Measurements from ENCODE around the gene IP6K1. TPM values are rescaled to one million over a fixed set of nuclear protein-coding genes. Genes with fewer than 3 reads are reported as not detected.

IP6K1 gene
- total RNA-seq, 2 experiments from 2014 or later: 27.4 to 30.9 TPM

DNA sequence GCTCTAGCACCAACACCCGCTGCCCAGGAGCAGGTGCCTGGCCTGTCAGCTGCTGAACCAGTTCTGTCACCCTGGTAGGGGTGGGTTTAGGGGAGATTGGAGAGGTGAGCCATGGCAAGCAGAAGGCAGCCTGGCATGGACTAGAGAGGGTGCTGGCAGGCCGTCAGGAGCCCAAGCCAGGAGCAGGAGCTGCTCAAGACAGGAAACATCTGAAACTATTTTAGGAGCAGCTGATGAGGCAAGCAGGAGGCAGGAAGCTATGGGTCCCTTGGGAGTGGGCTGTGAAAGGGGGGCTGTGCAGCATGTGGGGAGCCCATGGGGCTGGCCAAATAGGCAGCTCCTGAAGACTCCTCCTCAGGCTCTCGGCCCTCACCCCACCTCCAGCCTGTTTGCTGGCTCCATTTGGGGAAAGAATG, 19.0 kb upstream of the IP6K1 start:
- H3K4me1 ChIP-seq (ENCODE audit: insufficient read depth, low read length, poor library complexity, severe bottlenecking): peaks cover 59% of the 10 kb centered on the region

DNA sequence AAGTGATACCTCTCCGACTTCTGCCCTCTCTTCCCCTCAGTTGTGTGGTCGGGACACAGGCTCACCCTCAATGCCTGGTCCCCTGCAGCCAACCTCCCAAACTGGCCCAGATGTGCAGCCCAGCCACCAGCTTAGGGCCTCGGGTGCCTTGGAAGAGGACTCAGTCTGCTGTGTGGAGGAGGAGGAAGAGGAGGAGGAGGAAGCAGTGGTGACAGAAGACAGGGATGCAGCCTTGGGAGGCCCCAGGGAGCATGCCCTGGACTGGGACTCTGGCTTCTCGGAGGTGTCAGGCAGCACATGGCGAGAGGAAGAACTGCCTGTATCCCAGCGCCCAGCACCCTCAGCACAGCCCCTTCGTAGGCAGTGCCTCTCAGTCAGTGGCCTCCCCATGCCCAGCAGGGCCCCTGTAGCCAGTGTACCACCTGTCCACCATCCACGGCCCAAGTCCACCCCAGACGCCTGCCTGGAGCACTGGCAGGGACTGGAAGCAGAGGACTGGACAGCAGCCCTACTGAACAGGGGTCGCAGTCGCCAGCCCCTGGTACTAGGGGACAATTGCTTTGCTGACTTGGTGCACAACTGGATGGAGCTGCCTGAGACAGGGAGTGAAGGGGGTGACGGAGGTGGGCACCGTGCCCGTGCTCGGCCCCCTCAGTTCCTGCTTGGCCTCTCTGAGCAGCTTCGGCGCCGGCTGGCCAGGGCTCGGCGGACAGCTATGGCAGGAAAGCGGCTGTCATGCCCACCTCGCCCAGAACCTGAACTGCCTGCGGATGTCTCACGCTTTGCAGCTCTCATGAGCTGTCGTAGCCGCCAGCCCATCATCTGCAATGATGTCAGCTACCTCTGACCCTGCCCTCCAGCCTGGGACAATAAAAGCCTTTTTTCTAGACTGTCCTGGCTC, 18.0 kb upstream of the IP6K1 start:
- TF ChIP-seq, protein P1, sequence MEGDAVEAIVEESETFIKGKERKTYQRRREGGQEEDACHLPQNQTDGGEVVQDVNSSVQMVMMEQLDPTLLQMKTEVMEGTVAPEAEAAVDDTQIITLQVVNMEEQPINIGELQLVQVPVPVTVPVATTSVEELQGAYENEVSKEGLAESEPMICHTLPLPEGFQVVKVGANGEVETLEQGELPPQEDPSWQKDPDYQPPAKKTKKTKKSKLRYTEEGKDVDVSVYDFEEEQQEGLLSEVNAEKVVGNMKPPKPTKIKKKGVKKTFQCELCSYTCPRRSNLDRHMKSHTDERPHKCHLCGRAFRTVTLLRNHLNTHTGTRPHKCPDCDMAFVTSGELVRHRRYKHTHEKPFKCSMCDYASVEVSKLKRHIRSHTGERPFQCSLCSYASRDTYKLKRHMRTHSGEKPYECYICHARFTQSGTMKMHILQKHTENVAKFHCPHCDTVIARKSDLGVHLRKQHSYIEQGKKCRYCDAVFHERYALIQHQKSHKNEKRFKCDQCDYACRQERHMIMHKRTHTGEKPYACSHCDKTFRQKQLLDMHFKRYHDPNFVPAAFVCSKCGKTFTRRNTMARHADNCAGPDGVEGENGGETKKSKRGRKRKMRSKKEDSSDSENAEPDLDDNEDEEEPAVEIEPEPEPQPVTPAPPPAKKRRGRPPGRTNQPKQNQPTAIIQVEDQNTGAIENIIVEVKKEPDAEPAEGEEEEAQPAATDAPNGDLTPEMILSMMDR (conservative IDR thresholded peaks at IDR 0.05; ENCODE audit: low read length): 0 out of 2 replicates have a peak, but pooled peaks have one; percentile 2
- no peak for TF ChIP-seq EZH2phosphoT487 (IDR thresholded peaks at IDR 0.05; ENCODE audit: borderline replicate concordance, low read depth, low read length)
- Histone ChIP-seq H2AFZ (ENCODE audit: low read length) (no peak overlapping the region; the same call in 1 of the 2 replicates), H3K27ac (ENCODE audit: low read depth, low read length, poor library complexity, severe bottlenecking) (peak overlapping the region; percentile 96), H4K20me1 (ENCODE audit: insufficient read depth, low read length) (no peaks in the 10 kb centered on the region), H3K4me3 (ENCODE audit: low read depth, low read length, poor library complexity, severe bottlenecking) (peak overlapping the region; percentile 82), H3K4me2 (ENCODE audit: low read length) (peak overlapping the region; percentile 96), H3K4me1 (ENCODE audit: insufficient read depth, low read length, poor library complexity, severe bottlenecking) (peaks cover 59% of the 10 kb centered on the region), H3K36me3 (ENCODE audit: insufficient read depth, low read length) (no peaks in the 10 kb centered on the region), H3K9me2 (ENCODE audit: insufficient read depth, low read length) (no peaks in the 10 kb centered on the region), H3K79me2 (ENCODE audit: insufficient read depth, low read depth, low read length) (no peaks in the 10 kb centered on the region; the same call in 1 of the 2 replicates), H3K9me3 (ENCODE audit: low read length) (no peaks in the 10 kb centered on the region)
- intact Hi-C loops (cut with micrococcal nuclease; ENCODE audit: unreplicated experiment): loop anchor here (1.0 to 10.0 kb wide), 3 partner anchors 80 to 782 kb away; partner anchors contain the start of gene NDUFAF3
- ChIA-PET CTCF (ENCODE audit: unreplicated experiment) (interaction anchor here (0.5 to 4.5 kb wide), 7 partner anchors 13 to 51 kb away, joined by 3 to 29 read pairs (median 3); no protein-coding TSS in a partner anchor), POLR2A (interaction anchor here (0.6 to 2.0 kb wide), 7 partner anchors 9 to 433 kb away, joined by 3 to 15 read pairs (median 6); partner anchors contain the start of genes TRAIP and UBA7)
- no TSS peak for BruUV-seq (replicated peaks)
- DNase-seq (ENCODE audit: low spot score): no peak

More for the DNA sequence above, 19.0 kb upstream of the IP6K1 start:
- Histone ChIP-seq H3K4me3 (ENCODE audit: low read depth, low read length, poor library complexity, severe bottlenecking) (peak overlapping the region; percentile 82), H2AFZ (ENCODE audit: low read length) (peak overlapping the region; percentile 11; the same call in 1 of the 2 replicates), H3K27ac (ENCODE audit: low read depth, low read length, poor library complexity, severe bottlenecking) (peak overlapping the region; percentile 96), H3K9me3 (ENCODE audit: low read length) (no peaks in the 10 kb centered on the region), H4K20me1 (ENCODE audit: insufficient read depth, low read length) (no peaks in the 10 kb centered on the region), H3K9me2 (ENCODE audit: insufficient read depth, low read length) (no peaks in the 10 kb centered on the region), H3K36me3 (ENCODE audit: insufficient read depth, low read length) (no peaks in the 10 kb centered on the region), H3K79me2 (ENCODE audit: insufficient read depth, low read depth, low read length) (no peaks in the 10 kb centered on the region; the same call in 1 of the 2 replicates), H3K4me2 (ENCODE audit: low read length) (peak overlapping the region; percentile 96)
- peak; percentile 86 for DNase-seq (ENCODE audit: low spot score)
- TF ChIP-seq EZH2phosphoT487 (IDR thresholded peaks at IDR 0.05; ENCODE audit: borderline replicate concordance, low read depth, low read length): no peak
- TF ChIP-seq, protein P1 (conservative IDR thresholded peaks at IDR 0.05; ENCODE audit: low read length): no peak
- intact Hi-C loops (cut with micrococcal nuclease; ENCODE audit: unreplicated experiment): loop anchor here (1.0 to 10.0 kb wide), 2 partner anchors 81 to 419 kb away; no protein-coding TSS in a partner anchor
- POLR2A ChIA-PET: interaction anchor here (0.7 to 2.1 kb wide), 6 partner anchors 8 to 1248 kb away, joined by 3 to 15 read pairs (median 4); partner anchors contain the start of genes IP6K1 and UBA7
- BruUV-seq (replicated peaks): no TSS peak
- CTCF ChIA-PET (ENCODE audit: unreplicated experiment): interaction anchor here (0.7 to 4.5 kb wide), 4 partner anchors 8 to 33 kb away, joined by 3 to 29 read pairs (median 4); partner anchors contain the start of gene UBA7
